ENCODE measurements around the gene PASK.

PASK gene

GRCh38 chr2:241125626-241126025 lies 23.6 kb downstream of the PASK start:
- no peak for DNase-seq (ENCODE audit: low spot score)

DNA sequence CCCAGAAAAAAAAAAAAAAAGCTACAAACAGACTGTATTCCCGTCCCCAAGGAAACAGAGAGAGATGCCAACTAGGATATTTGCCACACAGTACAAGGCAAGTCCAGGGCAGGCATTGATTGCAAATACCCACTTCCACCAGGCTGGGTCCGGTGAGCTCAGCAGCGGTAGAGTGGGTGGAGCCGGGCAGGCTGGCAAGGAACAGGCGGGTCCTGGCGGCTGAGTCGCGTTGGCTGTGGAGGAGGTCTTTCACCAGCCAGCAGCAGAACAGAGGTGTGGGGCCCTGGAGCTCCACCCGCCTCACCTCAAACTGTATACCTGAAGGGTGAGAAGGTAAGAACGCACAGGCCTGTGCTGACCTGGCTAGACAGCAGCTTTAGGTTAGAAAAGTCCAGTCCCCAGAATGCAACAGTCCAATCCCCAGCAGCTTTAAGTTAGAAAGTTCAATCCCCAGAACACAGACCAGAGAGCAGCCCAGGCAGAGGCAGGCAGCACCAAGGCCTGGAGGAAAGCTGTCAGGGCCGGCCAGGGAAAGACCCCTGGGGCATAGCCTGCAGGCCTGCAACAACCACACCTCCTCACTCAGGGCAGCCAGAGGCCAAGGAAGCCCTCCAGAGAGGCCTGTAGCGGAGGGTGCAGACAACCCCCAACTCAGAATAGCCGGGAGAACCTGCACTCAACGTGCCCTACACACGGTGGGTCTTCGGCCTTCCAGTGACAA lies 25.3 kb downstream of the PASK start:
- no peak for DNase-seq (ENCODE audit: low spot score)

GRCh38 chr2:241122376-241123002 lies 26.8 kb downstream of the PASK start:
- no peak for DNase-seq (ENCODE audit: low spot score)

DNA sequence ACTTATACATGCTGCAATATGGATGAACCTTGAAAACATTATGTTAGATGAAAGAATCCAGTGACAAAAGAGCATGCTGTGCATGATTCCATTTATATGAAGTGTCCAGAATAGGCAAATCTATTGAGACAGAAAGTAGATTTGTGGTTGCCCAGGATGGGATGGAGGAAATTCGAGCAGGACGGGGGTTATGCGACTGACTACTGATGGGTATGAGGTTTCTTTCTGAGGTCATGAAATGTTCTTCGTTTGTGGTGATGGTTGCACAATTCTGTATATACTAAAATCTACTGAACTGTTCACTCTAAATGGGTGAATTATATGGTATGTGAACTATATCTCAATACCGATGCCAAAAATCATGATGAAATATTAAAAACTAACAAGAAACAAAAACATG lies 28.3 kb downstream of the PASK start:
- DNase-seq (ENCODE audit: low spot score): no peak

DNA sequence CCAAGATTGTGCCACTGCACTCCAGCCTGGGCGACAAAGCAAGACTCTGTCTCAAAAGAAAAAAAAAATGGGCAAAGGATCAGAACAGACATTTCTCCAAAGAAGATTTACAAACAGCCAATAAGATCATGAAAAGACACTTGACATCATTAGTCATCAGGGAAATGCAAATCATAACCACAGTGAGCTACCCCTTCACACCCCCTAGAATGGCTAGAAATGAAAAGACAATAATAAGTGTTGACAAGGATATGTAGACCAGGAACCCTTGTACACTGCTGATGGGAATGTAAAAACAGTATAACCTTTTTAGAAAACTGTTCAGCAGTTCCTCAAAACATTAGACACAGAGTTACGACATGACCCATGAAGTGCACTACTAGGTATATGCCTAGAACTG lies 28.8 kb downstream of the PASK start:
- DNase-seq (ENCODE audit: low spot score): no peak

GRCh38 chr2:241118737-241119505 lies 30.4 kb downstream of the PASK start:
- no peak for DNase-seq (ENCODE audit: low spot score)

DNA sequence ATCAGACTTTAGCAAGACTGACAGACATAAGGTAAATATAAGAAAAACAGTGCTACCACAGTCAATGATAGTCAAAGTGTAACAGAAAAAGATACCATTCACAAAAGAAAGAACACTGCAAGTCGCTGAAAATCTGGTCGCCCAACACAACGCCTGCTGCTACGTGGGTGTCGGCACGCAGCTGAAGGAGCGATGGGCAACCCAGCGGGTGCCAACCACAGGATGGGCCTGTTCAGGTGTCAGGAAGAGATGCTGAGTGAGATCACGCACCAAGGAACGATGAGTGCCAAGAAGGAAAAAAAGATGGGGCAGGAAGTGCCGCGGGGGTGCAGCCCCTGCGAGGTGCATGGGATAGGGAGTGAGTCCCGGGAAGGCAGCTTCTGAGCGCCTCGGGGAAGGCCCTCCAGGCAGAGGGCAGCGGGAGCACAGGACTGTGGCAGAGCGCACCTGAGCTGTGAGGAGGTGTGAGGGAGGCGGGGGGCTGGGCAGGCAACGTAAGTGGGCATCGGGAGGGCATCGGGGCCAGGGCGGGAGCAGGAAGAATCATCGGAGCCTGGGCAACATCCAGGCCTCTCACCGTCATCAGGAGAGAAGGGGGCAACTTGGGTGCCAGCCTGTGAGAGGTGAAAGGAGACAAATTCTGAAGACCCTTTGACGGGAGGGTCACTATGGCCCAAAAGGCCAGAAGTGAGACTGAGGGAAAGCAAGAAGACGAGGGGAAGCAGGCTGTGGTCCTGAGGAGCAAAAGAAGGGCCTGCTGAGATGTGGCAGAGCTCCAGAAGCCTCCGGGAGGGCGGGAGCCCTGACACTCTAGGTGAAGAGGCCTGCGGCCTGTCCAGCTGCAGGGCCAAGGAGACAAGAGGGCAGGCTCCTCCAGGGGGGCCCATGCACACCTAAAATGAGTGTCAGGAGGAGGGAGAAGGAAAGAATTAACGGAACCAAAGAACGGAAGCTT lies 32.4 kb downstream of the PASK start:
- no peak for DNase-seq (ENCODE audit: low spot score)

DNA sequence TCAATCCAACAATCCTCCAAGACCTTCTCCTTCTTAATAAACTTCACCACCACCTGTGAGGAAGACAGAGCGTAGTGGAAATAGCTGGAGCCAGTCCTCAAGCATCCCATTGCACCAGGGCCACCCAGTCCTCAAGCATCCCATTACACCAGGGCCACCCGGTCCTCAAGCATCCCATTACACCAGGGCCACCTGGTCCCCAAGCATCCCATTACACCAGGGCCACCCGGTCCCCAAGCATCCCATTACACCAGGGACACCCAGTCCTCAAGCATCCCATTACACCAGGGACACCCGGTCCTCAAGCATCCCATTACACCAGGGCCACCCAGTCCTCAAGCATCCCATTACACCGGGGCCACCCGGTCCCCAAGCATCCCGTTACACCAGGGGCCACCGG lies 33.9 kb downstream of the PASK start:
- no peak for DNase-seq (ENCODE audit: low spot score)

- no peak for DNase-seq (ENCODE audit: low spot score)
Measured at GRCh38 chr2:241114836-241115235, 34.4 kb downstream of the PASK start.

- DNase-seq (ENCODE audit: low spot score): no peak
Measured at GRCh38 chr2:241112592-241112991, 36.7 kb downstream of the PASK start.

DNA sequence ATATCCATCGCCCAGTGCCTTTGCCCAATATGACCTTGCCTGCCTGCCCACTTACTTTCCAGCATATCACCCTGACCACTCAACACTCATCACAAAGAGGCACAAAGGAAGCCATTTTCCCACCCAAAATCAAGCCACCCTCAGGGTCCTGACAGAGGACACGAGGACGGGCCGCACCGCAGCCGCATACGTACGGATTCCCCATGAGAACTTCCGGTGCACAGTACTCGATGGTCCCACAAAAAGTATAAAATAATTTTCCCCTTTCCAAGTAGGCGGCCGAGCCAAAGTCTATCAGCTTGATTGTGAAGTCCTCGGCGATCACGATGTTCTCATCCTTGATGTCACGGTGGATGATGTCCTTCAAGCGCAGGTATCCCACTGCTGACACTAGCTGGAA lies 37.2 kb downstream of the PASK start:
- DNase-seq (ENCODE audit: low spot score): no peak

DNA sequence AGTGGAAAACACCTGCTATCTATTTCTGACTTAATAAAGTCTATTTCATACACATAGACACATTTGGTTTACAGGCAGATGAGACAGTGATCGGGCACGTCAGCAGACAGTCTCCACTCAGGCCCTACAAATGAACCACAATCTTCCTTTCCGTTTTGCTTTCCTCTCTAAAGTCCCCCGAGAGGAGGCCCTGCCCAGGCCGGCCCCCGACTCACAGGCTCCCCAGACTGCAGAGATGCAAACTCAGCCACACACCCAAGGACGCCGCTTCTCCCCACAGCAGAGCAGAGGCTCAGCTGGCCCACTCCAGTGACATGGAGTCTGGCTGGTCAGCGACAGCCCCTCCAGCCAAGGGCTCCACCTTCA lies 37.8 kb downstream of the PASK start:
- DNase-seq (ENCODE audit: low spot score): no peak

DNA sequence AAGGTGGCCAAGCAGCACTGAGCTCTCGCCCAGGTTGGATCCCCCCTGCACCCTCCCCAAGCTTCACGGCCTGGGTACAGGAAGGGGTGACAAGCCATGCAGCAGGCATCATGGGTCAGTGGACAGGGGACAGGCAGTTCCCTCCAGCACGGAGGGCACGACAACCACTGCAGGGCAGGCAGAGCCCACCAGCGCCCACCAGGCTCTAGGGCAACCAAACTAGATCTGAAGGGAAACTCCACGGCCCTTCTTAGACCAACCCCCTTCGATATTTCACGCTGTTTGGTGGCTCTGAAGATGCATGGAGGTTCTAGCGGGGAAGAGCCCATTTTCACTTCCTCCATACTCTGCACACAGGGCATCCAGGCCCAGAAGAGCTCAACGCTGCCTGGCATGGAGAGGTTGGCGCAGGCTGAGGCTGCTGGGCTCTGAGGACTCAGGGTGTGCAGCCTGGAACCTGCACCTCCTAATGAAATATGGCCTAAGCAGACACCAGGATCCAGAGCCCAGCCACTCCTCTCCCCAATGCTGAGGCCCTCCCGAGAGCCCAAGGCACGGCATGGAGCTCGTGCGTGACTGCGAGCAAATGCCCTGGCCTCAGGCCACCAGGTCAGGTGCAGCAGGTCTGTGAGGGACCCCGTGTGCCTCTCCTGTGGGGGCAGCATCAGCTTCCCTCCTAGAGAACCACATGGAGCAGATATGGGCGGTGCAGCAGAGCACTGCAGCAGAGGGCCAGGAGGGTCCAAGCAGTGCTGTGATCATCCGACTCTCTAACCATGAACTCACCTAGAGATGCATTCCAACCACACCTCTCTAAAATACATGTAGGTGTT lies 38.4 kb downstream of the PASK start:
- no peak for DNase-seq (ENCODE audit: low spot score)

GRCh38 chr2:241110089-241110606 lies 39.1 kb downstream of the PASK start:
- DNase-seq (ENCODE audit: low spot score): no peak

DNA sequence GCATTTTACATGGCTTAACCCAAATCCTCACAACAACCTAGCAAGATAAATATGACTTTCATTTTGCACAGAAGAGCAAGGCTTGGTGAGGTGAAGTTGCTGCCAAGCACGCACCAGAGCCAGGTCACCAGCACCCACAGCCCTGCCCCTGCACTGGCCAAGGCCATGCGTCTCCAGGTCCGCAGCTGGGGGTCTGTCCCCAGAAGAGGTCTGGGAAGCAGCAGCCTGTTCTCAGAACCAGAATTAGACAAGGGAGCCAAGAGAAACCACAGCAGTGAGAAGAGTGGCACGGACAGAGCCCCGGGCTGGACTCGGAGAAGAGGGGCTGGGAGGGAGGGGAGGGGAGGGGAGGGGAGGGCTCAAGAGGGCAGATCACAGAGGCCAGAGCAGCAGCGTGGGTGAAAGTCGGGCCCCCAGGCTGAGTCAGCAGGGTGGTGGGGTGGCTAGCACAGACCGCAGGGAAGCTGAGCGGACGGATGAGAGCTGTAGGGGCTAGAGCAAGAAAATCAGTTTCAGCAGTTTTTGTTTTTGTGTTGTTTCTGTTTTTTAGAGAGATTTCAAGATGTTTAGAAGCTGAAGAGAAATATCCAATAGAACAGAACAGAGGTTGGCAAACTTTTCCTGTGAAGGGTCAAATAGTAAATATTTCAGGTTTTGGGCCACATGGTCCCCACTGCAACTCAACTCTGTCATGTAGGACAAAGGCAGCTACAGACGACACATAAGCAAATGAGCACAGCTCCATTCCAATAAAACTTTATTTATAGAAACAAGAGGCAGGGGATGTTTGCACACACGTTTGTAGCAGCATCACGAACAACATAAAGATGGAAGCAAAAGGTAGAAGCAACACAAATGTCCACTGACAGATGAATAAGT lies 39.8 kb downstream of the PASK start:
- no peak for DNase-seq (ENCODE audit: low spot score)

DNA sequence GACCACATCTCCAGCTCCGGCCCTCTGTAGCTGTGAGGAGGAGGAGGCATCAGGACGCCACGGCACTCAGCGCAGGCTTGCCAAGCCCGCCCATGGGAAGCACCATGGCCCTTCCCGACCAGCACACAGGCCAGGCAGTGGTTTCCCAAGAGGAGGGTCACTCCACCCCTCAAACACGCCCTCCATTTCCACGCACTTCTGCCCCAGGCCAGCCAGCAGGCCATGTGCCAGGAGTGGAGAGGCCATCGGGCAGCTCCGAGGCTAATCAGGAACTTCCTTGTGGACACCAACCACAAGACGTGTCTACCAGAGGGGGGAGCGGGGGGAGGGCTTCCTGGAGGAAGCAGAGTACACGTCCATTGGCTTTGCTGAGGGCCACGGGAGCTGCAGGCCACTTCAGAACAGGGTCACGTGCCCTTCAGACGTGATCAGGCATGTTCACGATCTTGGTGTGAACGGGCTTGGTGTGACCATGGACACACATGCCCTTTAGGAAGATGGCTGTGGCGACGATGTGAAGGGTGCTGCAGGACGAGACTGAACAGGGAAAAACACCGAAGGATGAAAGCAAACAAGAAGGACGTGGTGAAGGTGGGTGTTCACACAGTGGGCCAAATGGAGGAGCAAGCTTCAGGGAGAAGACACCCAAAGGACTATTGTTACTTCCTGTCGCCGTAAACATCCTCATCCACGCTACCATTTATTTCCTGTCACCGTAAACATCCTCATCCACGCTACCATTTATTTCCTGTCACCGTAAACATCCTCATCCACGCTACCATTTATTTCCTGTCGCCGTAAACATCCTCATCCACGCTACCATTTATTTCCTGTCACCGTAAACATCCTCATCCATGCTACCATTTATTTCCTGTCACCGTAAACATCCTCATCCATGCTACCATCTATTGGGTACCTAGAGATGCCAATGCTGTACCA lies 40.7 kb downstream of the PASK start:
- no peak for DNase-seq (ENCODE audit: low spot score)

GRCh38 chr2:241107031-241107783 lies 42.1 kb downstream of the PASK start:
- no peak for DNase-seq (ENCODE audit: low spot score)

GRCh38 chr2:241105641-241106040 lies 43.6 kb downstream of the PASK start:
- DNase-seq (ENCODE audit: low spot score): no peak

Data from COLO829 (cell line).